OCI-LY7 (cell line): ENCODE measurements around the gene COL4A2. TPM values are rescaled to one million over a fixed set of nuclear protein-coding genes. Genes with fewer than 3 reads are reported as not detected.

Source experiments
- BruUV-seq: library from RNA; stranded (reverse); fragments of 400-500 nt; replicated peaks from 2 replicates; lab custom pipeline; 2021; lab: Mats Ljungman, UMichigan
- CTCF ChIA-PET: fragments of 300-600 bp; sonication (Branson Sonifier 250); formaldehyde crosslinking; loops from one replicate; lab custom pipeline; 2022; ENCODE audit warnings: antibody characterized with exemption; ENCODE audit not compliant: unreplicated experiment; lab: Charles Lee
- POLR2A ChIA-PET: fragments of 300-600 bp; sonication (Branson Sonifier 250); formaldehyde crosslinking; loops from one replicate; lab custom pipeline; 2022; ENCODE audit warnings: antibody characterized with exemption; lab: Charles Lee
- DNase-seq: peaks from one replicate; pipeline ENCODE4 v3.0.0-alpha.2; 2015; ENCODE audit warnings: low spot score
- H2AFZ ChIP-seq: fragments of 200-600 bp; sonication (generic), shearing (Covaris generic); 2 replicates; pipeline ENCODE4 v1.6.1; 2014; ENCODE audit warnings: mild to moderate bottlenecking, antibody characterized with exemption, low read length, moderate library complexity
- H3K27ac ChIP-seq: fragments of 200-600 bp; sonication (generic); 2 replicates; pipeline ENCODE4 v1.5.1; 2014; ENCODE audit warnings: mixed run types, low read depth, mild to moderate bottlenecking, moderate library complexity, low read length, inconsistent platforms; ENCODE audit not compliant: poor library complexity, severe bottlenecking
- H3K36me3 ChIP-seq: fragments of 200-600 bp; sonication (generic); 2 replicates; pipeline ENCODE4 v1.6.1; 2014; ENCODE audit warnings: mild to moderate bottlenecking, antibody characterized with exemption, low read length, moderate library complexity, mixed read lengths; ENCODE audit not compliant: insufficient read depth
- H3K4me1 ChIP-seq: fragments of 200-600 bp; sonication (generic); 2 replicates; pipeline ENCODE4 v1.5.1; 2014; ENCODE audit warnings: mild to moderate bottlenecking, low read length; ENCODE audit not compliant: insufficient read depth, poor library complexity, severe bottlenecking
- H3K4me2 ChIP-seq: fragments of 200-600 bp; sonication (generic); 2 replicates; pipeline ENCODE4 v1.6.1; 2014; ENCODE audit warnings: mild to moderate bottlenecking, low read length
- H3K4me3 ChIP-seq: fragments of 200-600 bp; sonication (generic); 2 replicates; pipeline ENCODE4 v1.5.1; 2014; ENCODE audit warnings: mild to moderate bottlenecking, low read depth, low read length; ENCODE audit not compliant: poor library complexity, severe bottlenecking
- H3K79me2 ChIP-seq: fragments of 200-600 bp; sonication (generic); 2 replicates; pipeline ENCODE4 v1.6.1; 2016; ENCODE audit warnings: low read depth, mild to moderate bottlenecking, low read length, moderate library complexity, mixed read lengths; ENCODE audit not compliant: insufficient read depth
- H3K9me2 ChIP-seq: fragments of 200-600 bp; sonication (generic); 2 replicates; pipeline ENCODE4 v1.6.1; 2016; ENCODE audit warnings: mild to moderate bottlenecking, low read length, mixed read lengths; ENCODE audit not compliant: insufficient read depth
- H3K9me3 ChIP-seq: fragments of 200-600 bp; sonication (generic); 2 replicates; pipeline ENCODE4 v1.6.1; 2014; ENCODE audit warnings: mild to moderate bottlenecking, mixed run types, low read length, mixed read lengths
- H4K20me1 ChIP-seq: fragments of 200-600 bp; sonication (generic); 2 replicates; pipeline ENCODE4 v1.6.1; 2014; ENCODE audit warnings: mild to moderate bottlenecking, antibody characterized with exemption, low read length, moderate library complexity, mixed read lengths; ENCODE audit not compliant: insufficient read depth
- EZH2phosphoT487 ChIP-seq: fragments of 200-600 bp; sonication (generic); IDR thresholded peaks from 2 replicates; pipeline ENCODE4 v1.6.1; 2018; ENCODE audit warnings: low read depth, borderline replicate concordance, mild to moderate bottlenecking, mixed run types, antibody characterized with exemption, low read length, moderate library complexity, mixed read lengths
- intact Hi-C: fragments of 100-400 bp; cut with micrococcal nuclease; formaldehyde crosslinking; loops from one replicate; pipeline ENCODE4 v1.10.0; 2022; ENCODE audit not compliant: unreplicated experiment
- total RNA-seq, 2 experiments: library from RNA; depleted of rRNA in 1 of 2; stranded (reverse); fragments of >200 nt in 1 of 2; shearing (Covaris generic) in 1 of 2; gene quantifications; 2 replicates each; pipeline ENCODE4 v1.2.3, GENCODE V29; 2014 to 2022
- TF ChIP-seq, protein P1 (sequence below): fragments of 200-600 bp; sonication (generic); conservative IDR thresholded peaks from 2 replicates; pipeline ENCODE4 v1.5.1; 2014; ENCODE audit warnings: mild to moderate bottlenecking, antibody characterized with exemption, low read length, moderate library complexity, mixed read lengths

COL4A2 gene
- total RNA-seq, 2 experiments from 2014 or later, result 0.34 TPM; not detected in 1

- Histone ChIP-seq H3K79me2 (no peaks in the 10 kb centered on the region), H3K4me1 (no peaks in the 10 kb centered on the region), H3K27ac (no peak overlapping the region), H3K9me2 (no peaks in the 10 kb centered on the region), H3K9me3 (no peaks in the 10 kb centered on the region), H3K4me2 (no peak overlapping the region), H2AFZ (no peak overlapping the region), H4K20me1 (no peaks in the 10 kb centered on the region), H3K4me3 (no peak overlapping the region), H3K36me3 (no peaks in the 10 kb centered on the region)
- TF ChIP-seq, protein P1, sequence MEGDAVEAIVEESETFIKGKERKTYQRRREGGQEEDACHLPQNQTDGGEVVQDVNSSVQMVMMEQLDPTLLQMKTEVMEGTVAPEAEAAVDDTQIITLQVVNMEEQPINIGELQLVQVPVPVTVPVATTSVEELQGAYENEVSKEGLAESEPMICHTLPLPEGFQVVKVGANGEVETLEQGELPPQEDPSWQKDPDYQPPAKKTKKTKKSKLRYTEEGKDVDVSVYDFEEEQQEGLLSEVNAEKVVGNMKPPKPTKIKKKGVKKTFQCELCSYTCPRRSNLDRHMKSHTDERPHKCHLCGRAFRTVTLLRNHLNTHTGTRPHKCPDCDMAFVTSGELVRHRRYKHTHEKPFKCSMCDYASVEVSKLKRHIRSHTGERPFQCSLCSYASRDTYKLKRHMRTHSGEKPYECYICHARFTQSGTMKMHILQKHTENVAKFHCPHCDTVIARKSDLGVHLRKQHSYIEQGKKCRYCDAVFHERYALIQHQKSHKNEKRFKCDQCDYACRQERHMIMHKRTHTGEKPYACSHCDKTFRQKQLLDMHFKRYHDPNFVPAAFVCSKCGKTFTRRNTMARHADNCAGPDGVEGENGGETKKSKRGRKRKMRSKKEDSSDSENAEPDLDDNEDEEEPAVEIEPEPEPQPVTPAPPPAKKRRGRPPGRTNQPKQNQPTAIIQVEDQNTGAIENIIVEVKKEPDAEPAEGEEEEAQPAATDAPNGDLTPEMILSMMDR, result no peak
- TF ChIP-seq EZH2phosphoT487, result no peak
- intact Hi-C loops, result no loop called here
- ChIA-PET POLR2A (no interaction called here), CTCF (no interaction called here)
- no TSS peak for BruUV-seq
- DNase-seq, result no peak
Observed at GRCh38 chr13:110360598-110360997, 53.5 kb downstream of the COL4A2 start.

DNA sequence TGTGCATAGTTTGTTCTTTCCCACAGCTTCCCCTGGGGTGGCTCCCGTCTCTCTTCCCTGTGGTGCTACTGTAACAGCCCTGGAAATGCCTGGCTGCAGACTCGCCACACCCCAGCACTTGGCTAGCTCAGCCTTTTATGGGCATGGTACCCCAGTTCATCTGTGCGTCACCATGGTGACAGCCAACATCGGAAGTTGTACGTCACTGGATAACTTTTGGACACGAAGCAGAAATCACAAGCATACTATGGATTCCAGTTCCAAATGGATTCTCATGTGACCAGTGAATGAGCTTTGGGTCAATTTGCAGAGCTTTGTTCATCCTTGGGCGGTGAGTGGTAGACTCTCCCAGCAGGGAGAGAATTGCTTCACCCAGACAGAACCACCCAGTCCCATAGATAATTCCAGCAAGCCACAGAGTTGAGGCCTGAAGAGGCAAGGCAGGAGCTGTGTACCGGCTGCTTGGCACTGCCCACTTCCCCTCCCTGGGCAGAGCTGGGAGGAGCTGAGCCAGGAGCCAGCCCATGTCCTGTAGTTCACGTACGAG lies 54.4 kb downstream of the COL4A2 start:
- ChIA-PET CTCF (no interaction called here), POLR2A (no interaction called here)
- intact Hi-C loops, result no loop called here
- Histone ChIP-seq H3K4me2 (no peak overlapping the region), H3K79me2 (no peaks in the 10 kb centered on the region), H3K4me3 (no peak overlapping the region), H3K4me1 (no peaks in the 10 kb centered on the region), H3K36me3 (no peaks in the 10 kb centered on the region), H3K9me2 (no peaks in the 10 kb centered on the region), H3K9me3 (no peaks in the 10 kb centered on the region), H3K27ac (no peak overlapping the region), H2AFZ (no peak overlapping the region), H4K20me1 (no peaks in the 10 kb centered on the region)
- no peak for TF ChIP-seq EZH2phosphoT487
- TF ChIP-seq, protein P1, result no peak
- BruUV-seq, result no TSS peak
- no peak for DNase-seq

- TF ChIP-seq EZH2phosphoT487, result no peak
- TF ChIP-seq, protein P1, result peak; percentile 16; the same call in 1 of the 2 replicates
- no peaks in the 10 kb centered on the region for H4K20me1 ChIP-seq
- H2AFZ ChIP-seq, result no peak overlapping the region
- no peak for DNase-seq
- ChIA-PET POLR2A (no interaction called here), CTCF (no interaction called here)
- H3K9me3 ChIP-seq, result no peaks in the 10 kb centered on the region
- no peak overlapping the region for H3K27ac ChIP-seq
- H3K79me2 ChIP-seq, result no peaks in the 10 kb centered on the region
- H3K4me1 ChIP-seq, result no peaks in the 10 kb centered on the region
- intact Hi-C loops, result no loop called here
- H3K4me2 ChIP-seq, result no peak overlapping the region
- no peaks in the 10 kb centered on the region for H3K36me3 ChIP-seq
- no peak overlapping the region for H3K4me3 ChIP-seq
- BruUV-seq, result no TSS peak
- no peaks in the 10 kb centered on the region for H3K9me2 ChIP-seq
Observed at GRCh38 chr13:110363010-110363409, 55.9 kb downstream of the COL4A2 start.
